HepG2 (cell line): ENCODE data around the gene SEMA3E. TPM values are rescaled to one million over a fixed set of nuclear protein-coding genes. Genes with fewer than 3 reads are reported as not detected.

ENCODE experiments used
- ATAC-seq: fragments of 200-7000 bp; cut with Tn5 transposase; 3 replicates; pipeline ENCODE4 v1.9.1; 2020; ENCODE audit warnings: mild to moderate bottlenecking, moderate library complexity
- BruUV-seq: library from RNA; stranded (reverse); fragments of 400-500 nt; replicated peaks from 2 replicates; lab custom pipeline; 2021; lab: Mats Ljungman, UMichigan
- CTCF ChIA-PET: fragments of 300-600 bp; formaldehyde crosslinking; extraction: SDS; loops from one replicate; lab custom pipeline; 2021; ENCODE audit warnings: low total read pairs, inconsistent platforms, low intra/inter-chr PET ratio; lab: Yijun Ruan, JAX
- POLR2A ChIA-PET: fragments of 350-600 bp; sonication (Branson Sonifier 250); formaldehyde crosslinking; loops from one replicate; lab custom pipeline; 2020; ENCODE audit warnings: antibody characterized with exemption, inconsistent platforms; lab: Yijun Ruan, JAX
- DNase-seq: peaks from one replicate; pipeline ENCODE4 v3.0.0-alpha.2; 2015; ENCODE audit warnings: low spot score
- FAIRE-seq: peaks from 3 replicates; lab custom pipeline; 2011; peaks lifted over from hg19 to GRCh38; lab: Jason Lieb, UNC
- H2AFZ ChIP-seq: one replicate; pipeline ENCODE4 v1.6.1; 2011; ENCODE audit warnings: low read length, inconsistent platforms
- H3K27ac ChIP-seq: fragments of 300-600 bp; 3 replicates; pipeline ENCODE4 v1.8.0; 2011; ENCODE audit warnings: mixed run types, mild to moderate bottlenecking, mixed read lengths, low read length, inconsistent platforms; ENCODE audit not compliant: insufficient read depth; ENCODE audit errors: extremely low read length
- H3K27me3 ChIP-seq, 2 experiments: fragments of 200-600 bp in 1 of 2; 2 replicates in 1 of 2; 3 replicates in 1 of 2; pipeline versions ENCODE4 v1.6.0 to v1.8.0; 2011; ENCODE audit warnings: low read length in 2 of 2, mild to moderate bottlenecking in 2 of 2, moderate library complexity in 2 of 2, inconsistent platforms in 1 of 2; ENCODE audit not compliant: insufficient read depth in 2 of 2, control insufficient read depth in 1 of 2
- H3K36me3 ChIP-seq, 2 experiments: fragments of 200-600 bp in 1 of 2; replicated peaks in 1 of 2; 2 replicates in 1 of 2; 3 replicates in 1 of 2; pipeline versions ENCODE4 v1.5.1 to v1.8.0; 2011; ENCODE audit warnings: low read length in 2 of 2, inconsistent platforms in 1 of 2; ENCODE audit not compliant: insufficient read depth in 2 of 2, control insufficient read depth in 1 of 2
- H3K4me1 ChIP-seq: 2 replicates; pipeline ENCODE4 v1.5.1; 2012; ENCODE audit warnings: low read length, inconsistent platforms; ENCODE audit not compliant: insufficient read depth
- H3K4me2 ChIP-seq: 2 replicates; pipeline ENCODE4 v1.6.0; 2011; ENCODE audit warnings: low read depth, low read length, inconsistent platforms
- H3K4me3 ChIP-seq, 3 experiments: fragments of 200-600 bp in 1 of 3; sonication (generic), shearing (Covaris generic) in 1 of 3; replicated peaks in 1 of 3; 2 replicates each; pipeline ENCODE4 v1.5.1; 2011 to 2016; ENCODE audit warnings: low read length in 3 of 3, inconsistent platforms in 2 of 3, low read depth in 2 of 3, mild to moderate bottlenecking in 2 of 3, control low read depth in 1 of 3, mixed read lengths in 1 of 3; ENCODE audit not compliant: insufficient read depth in 1 of 3
- H3K79me2 ChIP-seq: one replicate; pipeline ENCODE4 v1.6.1; 2011; ENCODE audit warnings: low read length, inconsistent platforms; ENCODE audit not compliant: insufficient read depth
- H3K9ac ChIP-seq: 2 replicates; pipeline ENCODE4 v1.6.0; 2011; ENCODE audit warnings: mild to moderate bottlenecking, low read depth, low read length, inconsistent platforms; ENCODE audit not compliant: insufficient read depth
- H3K9me3 ChIP-seq: 2 replicates; pipeline ENCODE4 v1.5.1; 2012; ENCODE audit warnings: mild to moderate bottlenecking, low read length
- H4K20me1 ChIP-seq: 2 replicates; pipeline ENCODE4 v1.6.0; 2011; ENCODE audit warnings: inconsistent platforms, mild to moderate bottlenecking, low read length, moderate library complexity; ENCODE audit not compliant: insufficient read depth
- GMEB1 ChIP-seq: sonication (generic); formaldehyde crosslinking; IDR thresholded peaks from 2 replicates; pipeline ENCODE4 v1.5.1; 2020; ENCODE audit warnings: missing genetic modification reagents, mild to moderate bottlenecking, borderline replicate concordance
- MEIS1 ChIP-seq: sonication (generic); formaldehyde crosslinking; IDR thresholded peaks from 2 replicates; pipeline ENCODE4 v1.9.0; 2021; ENCODE audit warnings: mild to moderate bottlenecking, missing genetic modification reagents, moderate library complexity, borderline replicate concordance
- MYC ChIP-seq: sonication (generic); formaldehyde crosslinking; IDR thresholded peaks from 2 replicates; pipeline ENCODE4 v1.9.0; 2021; ENCODE audit warnings: missing genetic modification reagents, borderline replicate concordance
- NCOR1 ChIP-seq: fragments of 200-600 bp; sonication (generic); IDR thresholded peaks from 2 replicates; pipeline ENCODE4 v1.7.0; 2017; ENCODE audit warnings: antibody characterized with exemption, low read length, borderline replicate concordance
- NR2F2 ChIP-seq: IDR thresholded peaks from 2 replicates; pipeline ENCODE4 v1.6.1; 2012; ENCODE audit warnings: low read depth, inconsistent platforms, borderline replicate concordance
- TBX2 ChIP-seq: sonication (generic); formaldehyde crosslinking; IDR thresholded peaks from 2 replicates; pipeline ENCODE4 v1.5.0; 2020; ENCODE audit warnings: missing genetic modification reagents, mild to moderate bottlenecking, borderline replicate concordance
- ZBTB38 ChIP-seq: sonication (generic); formaldehyde crosslinking; IDR thresholded peaks from 2 replicates; pipeline ENCODE4 v1.5.1; 2020; ENCODE audit warnings: mild to moderate bottlenecking, missing genetic modification reagents
- ZBTB7B ChIP-seq: sonication (generic); formaldehyde crosslinking; IDR thresholded peaks from 2 replicates; pipeline ENCODE4 v1.4.0; 2020; ENCODE audit warnings: missing genetic modification reagents
- ZNF20 ChIP-seq: sonication (generic); formaldehyde crosslinking; IDR thresholded peaks from 2 replicates; pipeline ENCODE4 v1.4.0; 2020; ENCODE audit warnings: mild to moderate bottlenecking, moderate library complexity, missing genetic modification reagents
- ZNF225 ChIP-seq: sonication (generic); formaldehyde crosslinking; IDR thresholded peaks from 2 replicates; pipeline ENCODE4 v1.4.0; 2020; ENCODE audit warnings: mild to moderate bottlenecking, missing genetic modification reagents
- ZNF260 ChIP-seq: sonication (generic); formaldehyde crosslinking; IDR thresholded peaks from 2 replicates; pipeline ENCODE4 v1.4.0; 2020; ENCODE audit warnings: missing genetic modification reagents, low read depth, mild to moderate bottlenecking, borderline replicate concordance
- in situ Hi-C: cut with HindIII; loops from 2 replicates; pipeline ENCODE4 v1.10.0; 2017; ENCODE audit warnings: low pct_unique_long_range_greater_than_20kb; ENCODE audit not compliant: extremely low pct_ligation_motif_present
- intact Hi-C: fragments of 100-400 bp; cut with micrococcal nuclease; formaldehyde crosslinking; loops from one replicate; pipeline ENCODE4 v1.10.0; 2022; ENCODE audit not compliant: unreplicated experiment
- polyA plus RNA-seq, 8 experiments: library from polyadenylated mRNA; depleted of rRNA in 3 of 8; stranded (reverse) in 7 of 8; unstranded in 1 of 8; fragments of >200 nt; fragmentation: Illumina TruSeq in 4 of 8; extraction: Trizol in 4 of 8; gene quantifications; 2 replicates each; pipeline versions ENCODE4 v1.2.1 to v1.2.3, GENCODE V29; 2011 to 2016; ENCODE audit warnings: low read depth in 4 of 8, missing spikeins in 1 of 8, mixed read lengths in 1 of 8; ENCODE audit not compliant: insufficient read depth in 1 of 8
- total RNA-seq, 5 experiments: library from RNA; depleted of rRNA; stranded (reverse); fragments of >200 nt; fragmentation: Illumina TruSeq; extraction: Trizol; gene quantifications; 2 replicates each; pipeline ENCODE4 v1.2.3, GENCODE V29; 2016; ENCODE audit warnings: low read depth in 1 of 5
- TF ChIP-seq, protein P1 (sequence below): sonication (generic); formaldehyde crosslinking; IDR thresholded peaks from 2 replicates; pipeline ENCODE4 v1.8.1; 2023; ENCODE audit warnings: missing genetic modification reagents, inconsistent platforms, borderline replicate concordance

SEMA3E gene
- total and polyA plus RNA-seq, 2 of the 13 experiments (the other 11 are each of a cell fraction or from before 2014, with no cell fraction given), result not detected

GRCh38 chr7:83451501-83452045 lies 197.4 kb downstream of the SEMA3E start (continued):
- TF ChIP-seq TBX2 (CRISPR knock-in tag), result no peak
- no peak for TF ChIP-seq ZBTB7B (CRISPR knock-in tag)
- no peak for TF ChIP-seq ZNF20 (CRISPR knock-in tag)
- no peak for TF ChIP-seq ZNF260 (CRISPR knock-in tag)
- TF ChIP-seq, all 625 proteins: peak for 0

DNA sequence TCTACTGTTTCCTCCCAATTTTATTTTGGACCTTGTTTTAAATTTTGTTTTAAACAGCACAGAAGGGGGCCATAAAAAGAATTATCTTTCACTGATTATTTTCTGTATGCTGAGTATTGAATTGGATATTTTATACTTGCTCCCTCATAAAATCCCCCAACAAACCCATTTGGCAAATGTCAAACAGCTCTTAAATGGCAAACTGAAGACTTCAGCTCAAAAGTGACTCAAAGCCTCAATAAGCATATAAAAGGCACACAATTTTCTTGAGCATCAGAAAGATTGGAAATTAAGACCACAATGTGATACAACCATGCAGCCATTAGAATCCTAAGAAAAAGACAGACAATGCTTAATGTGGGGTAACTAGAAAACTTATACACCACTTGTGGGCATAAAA lies 199.2 kb downstream of the SEMA3E start:
- ChIA-PET POLR2A (no interaction called here), CTCF (no interaction called here)
- in situ Hi-C loops (no loop called here), intact Hi-C loops (no loop called here)
- Histone ChIP-seq H2AFZ (no peak overlapping the region), H4K20me1 (no peaks in the 10 kb centered on the region), H3K4me3 (no peak overlapping the region), H3K79me2 (no peaks in the 10 kb centered on the region), H3K36me3 (no peaks in the 10 kb centered on the region), H3K9ac (no peak overlapping the region), H3K9me3 (no peaks in the 10 kb centered on the region), H3K4me1 (no peaks in the 10 kb centered on the region), H3K4me2 (no peak overlapping the region), H3K27me3 (no peaks in the 10 kb centered on the region), H3K27ac (no peak overlapping the region)
- no peak for FAIRE-seq
- no TSS peak for BruUV-seq
- no peak for ATAC-seq
- no peak for DNase-seq
- TF ChIP-seq NR2F2 (no peak), NCOR1 (no peak), ZNF225 (no peak), MYC (CRISPR knock-in tag) (no peak), MEIS1 (CRISPR knock-in tag) (no peak), ZBTB38 (no peak), GMEB1 (no peak)
- TF ChIP-seq, protein P1, sequence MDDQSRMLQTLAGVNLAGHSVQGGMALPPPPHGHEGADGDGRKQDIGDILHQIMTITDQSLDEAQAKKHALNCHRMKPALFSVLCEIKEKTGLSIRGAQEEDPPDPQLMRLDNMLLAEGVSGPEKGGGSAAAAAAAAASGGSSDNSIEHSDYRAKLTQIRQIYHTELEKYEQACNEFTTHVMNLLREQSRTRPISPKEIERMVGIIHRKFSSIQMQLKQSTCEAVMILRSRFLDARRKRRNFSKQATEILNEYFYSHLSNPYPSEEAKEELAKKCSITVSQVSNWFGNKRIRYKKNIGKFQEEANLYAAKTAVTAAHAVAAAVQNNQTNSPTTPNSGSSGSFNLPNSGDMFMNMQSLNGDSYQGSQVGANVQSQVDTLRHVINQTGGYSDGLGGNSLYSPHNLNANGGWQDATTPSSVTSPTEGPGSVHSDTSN, result no peak
